Measurements from ENCODE around the gene TM9SF3. TPM values are rescaled to one million over a fixed set of nuclear protein-coding genes. Genes with fewer than 3 reads are reported as not detected.

Gene TM9SF3
- total and polyA plus RNA-seq, 10 of the 15 experiments (the other 5 are each of a cell fraction or from before 2014, with no cell fraction given): 17.1 to 85.4 (median 44.9) TPM

DNA sequence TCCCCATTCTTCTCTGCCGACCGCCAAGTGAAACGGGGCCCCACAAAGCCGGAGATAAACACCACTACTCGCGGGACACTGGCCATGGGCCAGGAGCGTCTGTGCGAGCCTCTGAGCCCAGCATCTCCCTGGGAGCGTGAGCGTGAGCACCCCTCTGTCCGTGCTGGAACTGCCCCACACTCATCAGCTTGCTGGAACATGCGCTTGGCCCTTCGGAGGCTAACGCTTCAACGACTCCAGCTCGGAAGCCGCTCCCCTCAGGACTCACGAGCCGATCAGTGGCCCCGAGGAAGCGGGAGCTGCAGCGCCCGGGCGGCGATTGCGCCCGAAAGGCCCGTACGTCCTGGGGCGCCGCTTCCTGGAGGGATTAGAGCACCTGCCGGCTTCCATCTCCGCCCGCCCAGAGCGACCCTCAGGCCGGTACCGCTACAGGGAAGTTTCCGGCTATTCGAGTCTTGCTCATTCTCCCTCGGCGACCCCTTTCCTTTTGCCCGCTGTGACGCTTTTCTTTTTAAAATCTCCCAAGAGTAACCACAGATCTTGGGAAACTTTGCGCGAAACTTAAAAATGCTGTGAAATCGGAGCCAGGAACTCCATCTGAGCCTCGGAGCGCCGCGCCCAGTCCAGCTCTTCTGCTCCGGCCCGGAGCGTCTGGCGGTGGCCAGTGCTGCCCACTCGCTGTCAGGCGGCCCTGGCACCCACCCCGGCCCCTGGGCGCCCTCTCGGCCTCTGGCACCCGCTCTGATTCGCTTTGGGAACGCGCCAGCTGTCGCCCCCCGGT, 74.1 kb downstream of the TM9SF3 start:
- SMC1A ChIA-PET (ENCODE audit: uncharacterized antibody, unreplicated experiment): interaction anchor here (1.0 to 2.3 kb wide), 4 partner anchors 10 to 512 kb away, joined by 3 to 11 read pairs (median 4); no protein-coding TSS in a partner anchor
- intact Hi-C loops (cut with micrococcal nuclease; ENCODE audit: unreplicated experiment): no loop called here

More for the DNA sequence above, 74.1 kb downstream of the TM9SF3 start:
- H3K9me3 ChIP-seq (replicated peaks; ENCODE audit: control insufficient read depth, insufficient read depth, low read length): no peaks in the 10 kb centered on the region
- TF ChIP-seq TAF1 (IDR thresholded peaks at IDR 0.05; ENCODE audit: borderline replicate concordance, low read depth, low read length) (no peak), CHD2 (IDR thresholded peaks at IDR 0.05; ENCODE audit: borderline replicate concordance, low read depth, low read length) (no peak), BHLHE40 (IDR thresholded peaks at IDR 0.05; ENCODE audit: borderline replicate concordance in 1 of 2, low read depth in 2 of 2, low read length in 1 of 2) (peak in 1 of 2 experiments; percentile 5; a peak in 1 of 4 replicates), EED (IDR thresholded peaks at IDR 0.05; ENCODE audit: low read depth) (peak; percentile 16; the same call in 1 of the 2 replicates), MYB (IDR thresholded peaks at IDR 0.05; ENCODE audit: borderline replicate concordance, low read depth, low read length) (no peak)
- TF ChIP-seq, protein P1, sequence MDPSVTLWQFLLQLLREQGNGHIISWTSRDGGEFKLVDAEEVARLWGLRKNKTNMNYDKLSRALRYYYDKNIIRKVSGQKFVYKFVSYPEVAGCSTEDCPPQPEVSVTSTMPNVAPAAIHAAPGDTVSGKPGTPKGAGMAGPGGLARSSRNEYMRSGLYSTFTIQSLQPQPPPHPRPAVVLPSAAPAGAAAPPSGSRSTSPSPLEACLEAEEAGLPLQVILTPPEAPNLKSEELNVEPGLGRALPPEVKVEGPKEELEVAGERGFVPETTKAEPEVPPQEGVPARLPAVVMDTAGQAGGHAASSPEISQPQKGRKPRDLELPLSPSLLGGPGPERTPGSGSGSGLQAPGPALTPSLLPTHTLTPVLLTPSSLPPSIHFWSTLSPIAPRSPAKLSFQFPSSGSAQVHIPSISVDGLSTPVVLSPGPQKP (IDR thresholded peaks at IDR 0.05; ENCODE audit: low read depth, low read length): no peak
- TF ChIP-seq, protein P2, sequence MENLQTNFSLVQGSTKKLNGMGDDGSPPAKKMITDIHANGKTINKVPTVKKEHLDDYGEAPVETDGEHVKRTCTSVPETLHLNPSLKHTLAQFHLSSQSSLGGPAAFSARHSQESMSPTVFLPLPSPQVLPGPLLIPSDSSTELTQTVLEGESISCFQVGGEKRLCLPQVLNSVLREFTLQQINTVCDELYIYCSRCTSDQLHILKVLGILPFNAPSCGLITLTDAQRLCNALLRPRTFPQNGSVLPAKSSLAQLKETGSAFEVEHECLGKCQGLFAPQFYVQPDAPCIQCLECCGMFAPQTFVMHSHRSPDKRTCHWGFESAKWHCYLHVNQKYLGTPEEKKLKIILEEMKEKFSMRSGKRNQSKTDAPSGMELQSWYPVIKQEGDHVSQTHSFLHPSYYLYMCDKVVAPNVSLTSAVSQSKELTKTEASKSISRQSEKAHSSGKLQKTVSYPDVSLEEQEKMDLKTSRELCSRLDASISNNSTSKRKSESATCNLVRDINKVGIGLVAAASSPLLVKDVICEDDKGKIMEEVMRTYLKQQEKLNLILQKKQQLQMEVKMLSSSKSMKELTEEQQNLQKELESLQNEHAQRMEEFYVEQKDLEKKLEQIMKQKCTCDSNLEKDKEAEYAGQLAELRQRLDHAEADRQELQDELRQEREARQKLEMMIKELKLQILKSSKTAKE (IDR thresholded peaks at IDR 0.05; ENCODE audit: low read depth, poor library complexity, severe bottlenecking): no peak
- peaks cover 3 to 6% of the 10 kb centered on the region in 2 experiments; a peak in 3 of 4 replicates for H3K27me3 ChIP-seq (replicated peaks in 1 of 2; ENCODE audit: control insufficient read depth in 2 of 2, insufficient read depth in 2 of 2, low read length in 1 of 2)
- 1% methylated on average over 65 of the region's 65 CpGs for WGBS (ENCODE audit: insufficient coverage, insufficient replicate concordance, low lambda C conversion rate, missing lambda C conversion rate)
- 0 out of 2 replicates have a peak, but pooled peaks cover 4% of the 10 kb centered on the region for H4K20me1 ChIP-seq (ENCODE audit: control insufficient read depth, insufficient read depth)
- no peak overlapping the region for H3K27ac ChIP-seq (ENCODE audit: control insufficient read depth, insufficient read depth)
- ChIA-PET CTCF (interaction anchor here (0.6 to 8.8 kb wide), 15 partner anchors 9 to 777 kb away, joined by 3 to 99 read pairs (median 5); no protein-coding TSS in a partner anchor), RAD21 (ENCODE audit: unreplicated experiment) (interaction anchor here (1.2 to 2.8 kb wide), 3 partner anchors 116 to 142 kb away, joined by 5 to 14 read pairs (median 5); no protein-coding TSS in a partner anchor), POLR2A (interaction anchor here (1.4 kb wide), 1 partner anchor 13 kb away, joined by 5 read pairs; no protein-coding TSS in a partner anchor)
- peak overlapping the region; percentile 74 for H3K4me3 ChIP-seq
- in situ Hi-C loops (cut with MboI): loop anchor here (5.0 kb wide), 1 partner anchor 115 kb away; no protein-coding TSS in a partner anchor
- peak overlapping the region; percentile 20 for H2AFZ ChIP-seq (ENCODE audit: control insufficient read depth, low read depth, low read length)
- H3K4me2 ChIP-seq (ENCODE audit: control insufficient read depth, insufficient read depth): peak overlapping the region; percentile 96
- no TSS peak for BruUV-seq (replicated peaks)
- no peaks in the 10 kb centered on the region for H3K79me2 ChIP-seq (ENCODE audit: control insufficient read depth, insufficient read depth, low read length)
- peak overlapping the region; percentile 18; the same call in 1 of the 2 replicates for H3K9ac ChIP-seq (ENCODE audit: control insufficient read depth, insufficient read depth, low read length)
- peaks cover 14% of the 10 kb centered on the region for H3K4me1 ChIP-seq (ENCODE audit: control insufficient read depth, insufficient read depth, low read length)
- no peak for FAIRE-seq
- no peak for DNase-seq (ENCODE audit: low read depth, low spot score)
- peak; percentile 18 for ATAC-seq
- no peaks in the 10 kb centered on the region for H3K36me3 ChIP-seq (ENCODE audit: control insufficient read depth in 2 of 2, insufficient read depth in 2 of 2, low read length in 1 of 2)

All from GM12878 (cell line).